Calu3 (cell line): ENCODE measurements around the gene PSMD14. TPM values are rescaled to one million over a fixed set of nuclear protein-coding genes. Genes with fewer than 3 reads are reported as not detected.

Source experiments
- BruUV-seq: library from RNA; stranded (reverse); fragments of 400-500 nt; replicated peaks from 2 replicates; lab custom pipeline; 2021; lab: Mats Ljungman, UMichigan
- CTCF ChIA-PET: fragments of 300-600 bp; sonication (Branson Sonifier 250); formaldehyde crosslinking; loops from one replicate; lab custom pipeline; 2022; ENCODE audit warnings: antibody characterized with exemption; lab: Charles Lee
- DNase-seq: peaks from one replicate; pipeline ENCODE4 v3.0.0; 2022
- H3K27ac Mint-ChIP-seq: one replicate; pipeline ENCODE4 v1.8.0; 2022; ENCODE audit warnings: mixed read lengths; ENCODE audit not compliant: unreplicated experiment
- H3K27me3 Mint-ChIP-seq: one replicate; pipeline ENCODE4 v1.8.0; 2022; ENCODE audit warnings: mixed read lengths; ENCODE audit not compliant: unreplicated experiment
- H3K36me3 Mint-ChIP-seq: one replicate; pipeline ENCODE4 v1.8.0; 2022; ENCODE audit warnings: mild to moderate bottlenecking, moderate library complexity, mixed read lengths; ENCODE audit not compliant: insufficient read depth, unreplicated experiment
- H3K4me1 Mint-ChIP-seq: one replicate; pipeline ENCODE4 v1.8.0; 2022; ENCODE audit warnings: mild to moderate bottlenecking, low read depth, mixed read lengths; ENCODE audit not compliant: unreplicated experiment
- H3K4me3 Mint-ChIP-seq: one replicate; pipeline ENCODE4 v1.8.0; 2022; ENCODE audit warnings: mild to moderate bottlenecking, low read depth, moderate library complexity, mixed read lengths; ENCODE audit not compliant: unreplicated experiment
- H3K9me3 Mint-ChIP-seq: one replicate; pipeline ENCODE4 v1.8.0; 2022; ENCODE audit warnings: low read depth, mixed read lengths; ENCODE audit not compliant: unreplicated experiment
- intact Hi-C: fragments of 100-400 bp; cut with micrococcal nuclease; formaldehyde crosslinking; loops from one replicate; pipeline ENCODE4 v1.10.0; 2022; ENCODE audit not compliant: unreplicated experiment
- total RNA-seq: library from RNA; stranded (reverse); gene quantifications from 2 replicates; pipeline ENCODE4 v1.2.3, GENCODE V29; 2022
- TF ChIP-seq, protein P1 (sequence below): fragments of 200-600 bp; IDR thresholded peaks from one replicate; pipeline ENCODE4 v1.8.0; 2022; ENCODE audit warnings: antibody characterized with exemption; ENCODE audit not compliant: unreplicated experiment

The PSMD14 gene
- total RNA-seq, 1 experiment from 2014 or later = 97.4 TPM

DNA sequence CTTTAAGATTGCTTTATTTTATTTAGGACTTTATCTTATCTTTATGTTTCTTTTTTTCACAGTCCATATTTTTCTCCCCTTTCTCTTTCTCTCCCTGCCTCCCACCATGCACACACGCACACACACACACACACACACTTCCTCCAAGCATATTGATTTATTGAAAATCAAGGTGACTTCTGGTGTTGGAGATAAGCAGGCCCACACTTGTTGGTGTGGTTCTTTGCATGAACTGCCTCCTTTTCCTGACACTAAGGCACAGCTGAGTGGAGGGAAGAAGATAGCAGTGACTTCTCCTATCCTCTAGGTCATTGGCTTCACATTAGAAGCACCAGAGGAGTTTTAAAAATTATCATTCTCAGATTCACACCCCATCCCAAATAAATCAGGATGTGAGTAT, 125.9 kb downstream of the PSMD14 start:
- H3K4me1 Mint-ChIP-seq = peaks cover 11% of the 10 kb centered on the region
- no TSS peak for BruUV-seq
- H3K27ac Mint-ChIP-seq = no peak overlapping the region
- no peak for DNase-seq
- no peaks in the 10 kb centered on the region for H3K36me3 Mint-ChIP-seq
- CTCF ChIA-PET = no interaction called here
- no peaks in the 10 kb centered on the region for H3K9me3 Mint-ChIP-seq
- no peaks in the 10 kb centered on the region for H3K27me3 Mint-ChIP-seq
- intact Hi-C loops = no loop called here
- TF ChIP-seq, protein P1, sequence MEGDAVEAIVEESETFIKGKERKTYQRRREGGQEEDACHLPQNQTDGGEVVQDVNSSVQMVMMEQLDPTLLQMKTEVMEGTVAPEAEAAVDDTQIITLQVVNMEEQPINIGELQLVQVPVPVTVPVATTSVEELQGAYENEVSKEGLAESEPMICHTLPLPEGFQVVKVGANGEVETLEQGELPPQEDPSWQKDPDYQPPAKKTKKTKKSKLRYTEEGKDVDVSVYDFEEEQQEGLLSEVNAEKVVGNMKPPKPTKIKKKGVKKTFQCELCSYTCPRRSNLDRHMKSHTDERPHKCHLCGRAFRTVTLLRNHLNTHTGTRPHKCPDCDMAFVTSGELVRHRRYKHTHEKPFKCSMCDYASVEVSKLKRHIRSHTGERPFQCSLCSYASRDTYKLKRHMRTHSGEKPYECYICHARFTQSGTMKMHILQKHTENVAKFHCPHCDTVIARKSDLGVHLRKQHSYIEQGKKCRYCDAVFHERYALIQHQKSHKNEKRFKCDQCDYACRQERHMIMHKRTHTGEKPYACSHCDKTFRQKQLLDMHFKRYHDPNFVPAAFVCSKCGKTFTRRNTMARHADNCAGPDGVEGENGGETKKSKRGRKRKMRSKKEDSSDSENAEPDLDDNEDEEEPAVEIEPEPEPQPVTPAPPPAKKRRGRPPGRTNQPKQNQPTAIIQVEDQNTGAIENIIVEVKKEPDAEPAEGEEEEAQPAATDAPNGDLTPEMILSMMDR = no peak
- H3K4me3 Mint-ChIP-seq = no peak overlapping the region

DNA sequence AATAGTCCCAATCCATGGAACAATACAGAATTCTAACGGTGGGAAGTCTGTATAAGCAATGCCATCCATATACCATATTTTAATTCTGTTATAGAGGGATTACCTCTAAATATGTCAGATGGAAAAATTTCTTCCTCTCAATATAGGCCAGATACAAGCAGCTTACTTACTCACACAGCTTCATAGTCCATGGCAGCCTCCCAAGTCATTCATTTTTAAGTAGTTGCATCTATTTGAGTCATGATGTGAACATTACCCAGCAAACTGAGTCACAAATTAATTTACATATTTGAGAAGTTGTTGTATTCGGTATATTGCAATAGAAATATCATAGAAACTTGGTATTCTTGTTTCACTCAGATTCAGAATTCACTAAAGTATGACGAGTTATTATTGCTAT, 128.2 kb downstream of the PSMD14 start:
- Mint-ChIP-seq H3K27me3 (no peaks in the 10 kb centered on the region), H3K4me1 (peaks cover 11% of the 10 kb centered on the region), H3K9me3 (no peaks in the 10 kb centered on the region), H3K36me3 (no peaks in the 10 kb centered on the region), H3K4me3 (no peak overlapping the region), H3K27ac (no peak overlapping the region)
- TF ChIP-seq, protein P1 = no peak
- no peak for DNase-seq
- intact Hi-C loops = no loop called here
- CTCF ChIA-PET = interaction anchor here (0.6 kb wide), 1 partner anchor 1069 kb away, joined by 3 read pairs; no protein-coding TSS in a partner anchor
- no TSS peak for BruUV-seq

DNA sequence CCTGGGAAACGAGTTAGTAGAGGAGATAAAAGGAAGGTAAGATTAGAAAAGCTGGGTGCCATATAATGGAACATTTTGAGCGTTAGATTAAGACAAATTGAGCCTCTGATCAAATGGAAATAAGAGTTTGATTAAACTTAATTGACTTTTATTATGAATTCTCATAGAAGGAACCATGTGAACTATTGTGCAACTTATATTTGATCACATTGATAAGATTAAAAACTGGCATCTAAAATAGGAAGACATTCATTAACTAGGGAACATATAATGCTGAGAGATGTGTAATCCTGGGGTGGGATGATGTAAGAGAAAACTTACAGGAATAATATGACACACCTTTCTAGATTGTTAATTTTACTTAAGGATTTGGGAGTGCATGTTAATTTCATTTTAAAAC, 130.4 kb downstream of the PSMD14 start:
- CTCF ChIA-PET = no interaction called here
- intact Hi-C loops = no loop called here
- H3K4me3 Mint-ChIP-seq = no peak overlapping the region
- no peak for DNase-seq
- H3K4me1 Mint-ChIP-seq = peaks cover 11% of the 10 kb centered on the region
- no peaks in the 10 kb centered on the region for H3K9me3 Mint-ChIP-seq
- no TSS peak for BruUV-seq
- TF ChIP-seq, protein P1 = no peak
- H3K36me3 Mint-ChIP-seq = no peaks in the 10 kb centered on the region
- no peaks in the 10 kb centered on the region for H3K27me3 Mint-ChIP-seq
- no peak overlapping the region for H3K27ac Mint-ChIP-seq

DNA sequence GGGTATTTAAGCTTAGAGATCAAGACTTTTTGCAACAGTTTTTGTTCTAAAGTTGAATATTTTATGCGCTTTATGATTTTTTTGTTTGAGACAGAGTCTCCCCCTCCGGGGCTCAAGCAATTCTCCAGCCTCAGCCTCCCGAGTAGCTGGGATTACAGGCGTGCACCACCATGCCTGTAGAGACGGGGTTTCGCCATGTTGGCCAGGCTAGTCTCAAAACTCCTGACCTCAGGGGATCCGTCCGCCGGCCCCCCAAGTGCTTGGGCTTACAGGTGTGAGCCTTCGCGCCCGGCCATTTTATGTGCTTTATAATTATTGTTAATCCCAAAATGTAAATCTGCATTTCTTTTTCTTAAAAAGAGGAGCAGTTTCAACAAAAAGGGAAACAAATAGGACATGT, 136.9 kb downstream of the PSMD14 start:
- H3K9me3 Mint-ChIP-seq = no peaks in the 10 kb centered on the region
- no peaks in the 10 kb centered on the region for H3K27me3 Mint-ChIP-seq
- H3K4me3 Mint-ChIP-seq = no peak overlapping the region
- H3K36me3 Mint-ChIP-seq = no peaks in the 10 kb centered on the region
- no TSS peak for BruUV-seq
- CTCF ChIA-PET = no interaction called here
- peaks cover 7% of the 10 kb centered on the region for H3K4me1 Mint-ChIP-seq
- no peak for DNase-seq
- intact Hi-C loops = no loop called here
- no peak overlapping the region for H3K27ac Mint-ChIP-seq
- TF ChIP-seq, protein P1 = no peak
